HG03460 (cell line): ENCODE results near the gene NFKBIZ.
A peak's percentile ranks its signal among the peaks of the same experiment; 100 is the strongest.

Experiments used
- ATAC-seq: cut with Tn5 transposase; IDR thresholded peaks from one replicate; pipeline ENCODE4 v1.9.1; 2021; ENCODE audit not compliant: unreplicated experiment

Gene NFKBIZ

DNA sequence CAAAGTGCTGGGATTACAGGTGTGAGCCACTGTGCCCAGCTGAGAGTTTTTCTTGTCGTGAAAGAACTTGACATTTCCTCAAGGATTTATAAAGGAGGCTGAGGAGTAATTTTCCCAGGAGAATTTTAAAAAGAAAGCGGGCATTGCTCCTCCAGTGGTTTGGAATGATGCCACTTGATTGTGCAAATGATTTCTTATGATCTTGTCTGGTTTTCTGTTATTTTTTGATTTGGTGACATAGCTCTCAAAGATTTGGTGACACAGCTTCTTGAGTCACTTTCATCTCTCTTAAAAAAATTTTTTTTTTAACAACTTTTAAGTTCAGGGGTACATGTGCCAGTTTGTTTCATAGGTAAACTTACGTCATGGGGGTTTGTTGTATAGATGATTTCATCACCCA, 24.6 kb upstream of the NFKBIZ start:
- ATAC-seq: no peak

- ATAC-seq: no peak
Observed at GRCh38 chr3:101825904-101826445, 23.3 kb upstream of the NFKBIZ start.

DNA sequence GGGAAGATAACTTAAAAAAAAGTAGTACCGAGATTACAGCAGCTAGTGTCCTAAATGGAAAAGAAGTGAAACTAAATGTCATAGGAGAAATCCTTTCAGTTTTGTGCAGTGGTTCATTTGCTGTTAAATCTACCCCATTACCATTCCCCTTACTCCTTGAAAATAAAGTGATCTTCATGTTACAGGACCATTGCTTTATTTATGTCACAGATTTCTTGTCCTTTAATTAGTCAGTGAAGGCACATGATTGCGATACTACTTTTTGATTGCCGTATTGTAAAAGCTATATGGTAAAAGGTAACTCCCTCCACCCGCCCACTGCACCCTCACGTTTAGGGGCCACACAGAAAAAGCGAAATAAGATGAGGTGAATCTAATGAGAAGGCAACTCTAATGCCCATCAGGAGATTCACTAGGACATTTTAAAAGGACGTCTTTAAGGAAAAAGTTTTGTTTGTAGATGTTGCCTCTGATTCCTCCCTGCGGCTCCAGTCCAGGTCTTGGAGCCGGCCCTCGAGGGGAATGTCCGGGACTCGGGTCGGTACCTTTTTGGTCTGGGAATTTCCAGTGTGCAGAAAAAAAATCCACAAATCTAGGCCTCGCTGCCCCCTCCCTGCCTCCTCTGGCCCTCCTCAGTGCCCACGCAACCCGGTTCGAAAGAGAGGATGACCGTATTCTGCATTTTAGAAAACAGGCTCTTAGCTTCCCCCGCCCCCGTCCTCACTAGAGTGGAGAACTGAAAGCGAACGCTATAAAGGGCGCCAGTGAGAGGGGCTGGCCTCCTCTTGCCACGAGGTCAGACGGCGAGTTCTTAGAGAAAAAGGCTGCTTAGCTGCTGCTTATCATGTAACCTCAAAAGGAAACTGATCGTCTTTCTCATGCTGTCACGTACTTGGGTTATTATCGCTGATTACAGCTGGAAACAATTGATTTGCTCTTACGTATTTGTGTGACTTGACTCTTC, 21.8 kb upstream of the NFKBIZ start:
- ATAC-seq: peak; percentile 81

GRCh38 chr3:101828276-101828675, 21.0 kb upstream of the NFKBIZ start:
- ATAC-seq: no peak

- ATAC-seq: peak; percentile 43
Observed at GRCh38 chr3:101828691-101829436, 20.4 kb upstream of the NFKBIZ start.

- ATAC-seq: no peak
Observed at GRCh38 chr3:101829437-101829830, 19.9 kb upstream of the NFKBIZ start.

DNA sequence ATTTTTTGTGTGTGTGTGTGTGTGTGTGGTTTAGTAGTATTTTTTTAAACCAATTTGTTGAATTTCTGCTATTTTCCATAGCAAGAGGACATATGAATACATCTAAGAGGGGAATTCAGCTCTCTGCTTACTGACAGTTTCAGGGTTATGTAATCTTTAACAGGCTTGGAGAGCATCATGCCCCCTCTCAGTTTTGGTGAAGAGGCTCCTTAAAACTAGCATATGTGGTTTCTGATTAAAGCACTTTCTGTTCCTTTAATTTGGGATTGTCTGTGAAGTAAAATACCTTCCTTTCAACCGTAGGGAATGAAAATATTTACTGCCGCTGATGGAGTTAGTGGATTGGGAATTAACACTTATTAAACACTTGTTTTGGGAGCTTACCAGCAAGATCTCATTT, 19.4 kb upstream of the NFKBIZ start:
- ATAC-seq: no peak

DNA sequence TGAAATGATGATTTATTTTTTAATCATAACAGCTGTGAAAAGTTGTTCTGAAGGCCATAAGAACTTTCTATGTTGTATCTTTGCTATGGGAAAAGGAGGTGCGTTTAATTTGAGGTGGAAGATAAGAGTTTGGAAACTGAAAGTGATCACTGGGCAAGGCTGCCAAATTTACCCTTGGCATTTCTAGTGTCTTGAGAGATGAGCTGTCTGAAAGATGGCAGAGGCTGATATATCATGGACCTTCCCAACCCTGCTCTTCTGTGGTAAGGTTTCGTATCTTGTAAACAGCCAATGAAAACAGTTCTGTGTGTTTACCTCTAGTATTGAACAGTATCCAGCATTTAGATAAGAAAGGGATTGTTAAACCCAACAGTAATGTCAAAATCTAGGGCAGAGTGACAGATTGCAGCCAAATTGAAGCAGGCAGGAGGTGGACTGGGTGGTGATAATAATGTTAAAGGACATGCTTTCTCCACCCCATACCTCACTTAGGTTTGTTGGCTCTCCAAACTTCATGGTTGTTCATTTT, 15.8 kb upstream of the NFKBIZ start:
- no peak for ATAC-seq

DNA sequence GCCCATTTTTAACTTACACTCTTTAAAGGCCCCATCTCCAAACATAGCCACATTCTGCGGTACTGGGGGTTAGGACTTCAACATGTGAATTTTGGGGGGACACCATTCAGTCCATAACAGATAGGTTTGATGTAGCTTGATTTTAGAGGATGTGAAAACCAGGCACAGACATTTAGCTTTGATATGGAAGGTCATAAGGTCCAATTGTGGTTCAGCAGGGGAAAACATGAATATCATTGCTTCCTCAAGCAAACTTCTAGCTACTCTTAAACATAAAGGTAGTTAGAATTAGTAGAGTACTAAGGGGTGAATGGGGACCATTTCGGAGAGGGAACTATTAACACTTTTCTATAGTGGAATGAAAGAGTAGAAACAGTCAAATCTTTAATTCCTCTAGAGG, 13.6 kb upstream of the NFKBIZ start:
- ATAC-seq: no peak

GRCh38 chr3:101836160-101836559, 13.2 kb upstream of the NFKBIZ start:
- ATAC-seq: no peak

GRCh38 chr3:101836652-101837598, 12.4 kb upstream of the NFKBIZ start:
- no peak for ATAC-seq

GRCh38 chr3:101838691-101839090, 10.6 kb upstream of the NFKBIZ start:
- ATAC-seq: no peak

GRCh38 chr3:101840066-101840465, 9.2 kb upstream of the NFKBIZ start:
- no peak for ATAC-seq

GRCh38 chr3:101842245-101842934, 6.9 kb upstream of the NFKBIZ start:
- ATAC-seq: no peak

GRCh38 chr3:101842935-101843330, 6.4 kb upstream of the NFKBIZ start:
- no peak for ATAC-seq

GRCh38 chr3:101845425-101845824, 3.9 kb upstream of the NFKBIZ start:
- ATAC-seq: no peak

- no peak for ATAC-seq
Observed at GRCh38 chr3:101846709-101847108, 2.6 kb upstream of the NFKBIZ start.

DNA sequence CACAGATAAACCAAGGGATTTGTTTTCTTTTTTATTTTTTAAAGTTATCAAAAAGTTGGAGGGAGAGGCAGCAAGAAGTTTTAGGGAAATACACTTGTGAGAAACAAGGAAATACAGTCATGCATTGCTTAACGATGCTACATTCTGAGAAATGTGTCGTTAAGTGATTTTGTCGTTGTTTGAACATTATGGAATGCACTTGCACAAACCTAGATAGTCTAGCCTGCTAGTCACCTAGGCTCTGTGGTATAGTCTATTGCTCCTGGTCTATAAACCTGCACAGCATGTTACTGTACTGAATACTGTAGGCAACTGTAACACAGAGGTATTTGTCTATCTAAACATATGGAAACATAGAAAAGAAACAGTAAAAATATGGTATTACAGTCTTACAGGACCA, 2.0 kb upstream of the NFKBIZ start:
- no peak for ATAC-seq

DNA sequence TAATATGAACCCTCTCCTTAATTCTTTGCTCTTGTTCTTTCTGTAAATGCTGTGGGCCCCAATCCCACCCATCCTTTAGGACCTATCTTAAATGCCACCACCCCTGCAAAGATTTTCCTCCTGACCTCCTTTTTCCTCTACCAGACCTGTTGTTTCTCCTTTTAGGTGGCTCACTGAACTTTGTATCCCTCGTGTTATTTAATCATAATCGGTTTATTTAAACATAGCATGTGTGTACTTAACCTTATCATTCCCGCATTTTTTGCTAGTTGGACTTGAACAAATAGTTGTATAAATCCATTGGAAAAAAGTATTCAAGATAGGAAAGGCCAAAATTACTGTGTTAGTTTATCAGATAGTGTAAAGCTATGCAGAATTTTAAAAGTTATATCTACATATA, 988 bp upstream of the NFKBIZ start:
- no peak for ATAC-seq

DNA sequence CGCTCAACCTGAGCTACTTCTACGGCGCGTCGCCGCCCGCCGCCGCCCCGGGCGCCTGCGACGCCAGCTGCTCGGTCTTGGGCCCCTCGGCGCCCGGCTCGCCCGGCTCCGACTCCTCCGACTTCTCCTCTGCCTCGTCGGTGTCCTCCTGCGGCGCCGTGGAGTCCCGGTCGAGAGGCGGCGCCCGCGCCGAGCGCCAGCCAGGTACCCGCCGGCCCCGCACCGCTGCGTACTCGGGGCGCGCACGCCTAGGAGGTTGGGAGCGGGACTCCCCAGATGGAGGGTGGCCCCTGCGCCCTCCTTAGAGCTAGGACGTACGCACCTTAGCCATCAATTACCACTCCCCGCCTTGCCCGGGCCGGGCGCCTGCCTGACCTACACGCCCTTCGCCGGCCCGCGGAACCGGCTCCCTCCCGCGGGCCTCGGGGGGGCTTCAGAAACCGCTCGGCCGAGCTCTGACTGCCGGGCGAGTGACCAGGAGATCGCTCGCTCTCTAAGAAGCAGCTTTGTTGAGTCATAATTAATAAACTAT, 466 bp downstream of the NFKBIZ start:
- ATAC-seq: peak; percentile 23
